22Rv1 (cell line): ENCODE results near the gene CD8B.

Experiments
- CTCF ChIP-seq: fragments of 450-650 bp; IDR thresholded peaks from 2 replicates; pipeline ENCODE4 v1.5.1; 2017; ENCODE audit warnings: mild to moderate bottlenecking
- ZFX ChIP-seq: fragments of 450-650 bp; IDR thresholded peaks from 2 replicates; pipeline ENCODE4 v1.6.1; 2017; ENCODE audit warnings: antibody characterized with exemption, borderline replicate concordance

DNA sequence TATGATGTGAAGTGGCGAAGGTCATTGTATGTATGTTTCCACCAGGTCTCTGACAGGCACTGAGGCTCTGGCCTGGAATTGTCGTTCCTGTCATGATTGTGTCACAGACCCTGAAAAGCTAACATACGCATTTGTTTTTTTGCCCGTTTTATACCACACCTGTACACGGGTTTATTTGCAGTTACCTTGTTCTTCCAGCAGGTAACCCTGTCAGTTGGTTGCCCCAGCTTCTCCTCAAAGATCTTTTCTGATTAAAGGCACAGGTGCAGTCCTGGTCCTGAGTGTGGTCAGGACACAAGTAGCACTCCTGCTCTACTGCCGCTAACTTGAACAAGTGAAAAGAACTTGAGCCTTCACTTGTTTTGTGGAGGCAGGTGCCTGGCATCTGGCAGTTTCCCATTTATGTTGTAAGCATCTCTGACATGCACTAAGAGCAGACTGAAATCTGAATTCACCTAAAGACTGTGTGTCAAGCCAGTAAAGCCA lies 90.8 kb downstream of the CD8B start:
- TF ChIP-seq CTCF (no peak), ZFX (no peak)
